PC-9 (cell line): Measurements from ENCODE around the gene TBX18.

Experiments used
- CTCF ChIP-seq: fragments of 200-600 bp; sonication (generic); conservative IDR thresholded peaks from 2 replicates; pipeline ENCODE4 v1.6.1; 2017; ENCODE audit warnings: mixed run types, antibody characterized with exemption, mild to moderate bottlenecking, moderate library complexity
- EZH2 ChIP-seq: fragments of 200-600 bp; sonication (generic); IDR thresholded peaks from 2 replicates; pipeline ENCODE4 v1.8.0; 2017; ENCODE audit warnings: antibody characterized with exemption, low read depth

DNA sequence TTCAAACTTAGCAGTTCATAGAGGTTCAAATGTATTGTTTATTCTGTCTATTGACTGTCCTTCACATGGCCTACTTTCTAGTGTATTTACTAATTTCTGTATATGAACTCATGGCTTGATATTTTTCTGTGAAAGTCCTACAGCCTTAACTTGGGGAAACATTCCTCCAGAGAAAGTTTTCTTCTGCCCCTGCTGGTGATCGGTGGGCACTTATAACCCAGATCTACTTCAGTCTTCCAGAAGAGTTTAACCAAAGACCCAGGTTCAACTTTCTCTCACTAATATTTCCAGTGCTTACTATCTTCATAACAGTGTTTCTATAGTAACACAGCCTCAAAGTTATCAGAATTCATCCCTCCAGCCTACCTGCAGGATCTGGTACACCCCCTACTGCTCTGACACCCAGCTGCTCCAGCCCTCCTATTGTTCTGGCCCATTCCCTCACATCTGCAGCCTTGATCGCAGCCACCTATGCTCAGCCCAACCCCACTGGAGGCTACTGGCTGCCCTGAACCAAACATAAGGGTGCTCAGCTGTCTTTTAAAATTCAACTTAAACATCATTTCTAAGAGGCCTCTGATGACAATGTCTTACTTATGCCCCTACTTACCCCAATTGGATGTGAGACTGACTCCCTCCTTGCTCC lies 72.3 kb downstream of the TBX18 start:
- TF ChIP-seq CTCF (no peak), EZH2 (no peak)
